ENCODE data around the gene ANKRD23. TPM values are rescaled to one million over a fixed set of nuclear protein-coding genes. Genes with fewer than 3 reads are reported as not detected.

Gene ANKRD23
- total and polyA plus RNA-seq, 2 of the 8 experiments (the other 6 are each of a cell fraction or from before 2014, with no cell fraction given): 3.4 to 3.5 TPM

- Histone ChIP-seq H3K27me3 (replicated peaks in 1 of 4; ENCODE audit: control insufficient read depth in 3 of 4, extremely low read depth in 1 of 4, insufficient read depth in 3 of 4, low read length in 3 of 4) (no peaks in the 10 kb centered on the region), H2BK20ac (ENCODE audit: low read length) (no peak overlapping the region), H3K4me1 (replicated peaks in 1 of 4; ENCODE audit: control insufficient read depth in 3 of 4, insufficient read depth in 4 of 4, low read length in 3 of 4) (peaks cover 3 to 18% (median 13%) of the 10 kb centered on the region in 4 experiments), H3K4ac (replicated peaks; ENCODE audit: insufficient read length, low read depth, low read length) (no peak overlapping the region), H3K9ac (replicated peaks in 1 of 4; ENCODE audit: extremely low read depth in 1 of 4, low read depth in 3 of 4, low read length in 3 of 4) (no peak overlapping the region), H2AK5ac (ENCODE audit: low read depth, low read length) (no peak overlapping the region), H2AFZ (ENCODE audit: low read length) (no peak overlapping the region), H3K36me3 (ENCODE audit: control insufficient read depth in 2 of 4, insufficient read depth in 4 of 4, low read length in 3 of 4) (peaks cover 19 to 64% (median 34%) of the 10 kb centered on the region in 4 experiments), H3K9me3 (ENCODE audit: insufficient read depth in 2 of 2, low read depth in 1 of 2, low read length in 1 of 2) (no peaks in the 10 kb centered on the region), H3K4me3 (ENCODE audit: extremely low read depth in 1 of 4, insufficient read depth in 2 of 4, low read depth in 3 of 4, low read length in 4 of 4) (no peak overlapping the region), H3K14ac (ENCODE audit: insufficient read length) (no peak overlapping the region), H3K79me1 (ENCODE audit: low read depth, low read length) (peaks cover 4% of the 10 kb centered on the region), H4K5ac (ENCODE audit: insufficient read length, low read depth, low read length) (no peak overlapping the region), H3K56ac (replicated peaks; ENCODE audit: insufficient read length, low read depth, low read length) (no peak overlapping the region), H2BK120ac (replicated peaks; ENCODE audit: low read depth, low read length) (no peak overlapping the region), H2BK5ac (ENCODE audit: low read depth, low read length) (no peak overlapping the region), H2BK15ac (ENCODE audit: low read length) (no peak overlapping the region), H3K23ac (ENCODE audit: insufficient read length) (no peak overlapping the region), H3K27ac (ENCODE audit: low read depth, low read length) (no peak overlapping the region), H2BK12ac (ENCODE audit: low read depth, low read length) (no peak overlapping the region), H3K79me2 (ENCODE audit: control insufficient read depth in 1 of 2, insufficient read depth in 2 of 2, low read length in 2 of 2) (peaks cover 0 to 12% of the 10 kb centered on the region in 2 experiments; a peak in 2 of 4 replicates), H4K91ac (replicated peaks; ENCODE audit: insufficient read length, low read length) (no peak overlapping the region), H3K18ac (ENCODE audit: extremely low read depth, low read length) (no peak overlapping the region), H3K4me2 (ENCODE audit: insufficient read depth in 1 of 2, low read depth in 2 of 2, low read length in 2 of 2) (no peak overlapping the region), H3K23me2 (ENCODE audit: low read depth, low read length) (no peaks in the 10 kb centered on the region; the same call in 1 of the 2 replicates), H4K8ac (ENCODE audit: extremely low read depth, insufficient read depth, low read length) (no peak overlapping the region), H4K20me1 (replicated peaks in 1 of 2; ENCODE audit: control insufficient read depth in 1 of 2, insufficient read depth in 2 of 2, low read length in 2 of 2) (peaks cover 0 to 19% of the 10 kb centered on the region in 2 experiments)
- TF ChIP-seq CBX8 (IDR thresholded peaks at IDR 0.05; ENCODE audit: borderline replicate concordance, low read depth, low read length): no peak
- no peak for TF ChIP-seq ATF2 (IDR thresholded peaks at IDR 0.05; ENCODE audit: low read length)
- no peak for TF ChIP-seq MAX (IDR thresholded peaks at IDR 0.05)
- TF ChIP-seq RBBP5 (IDR thresholded peaks at IDR 0.05; ENCODE audit: borderline replicate concordance, low read depth, low read length): no peak
- no peak for TF ChIP-seq RFX5 (IDR thresholded peaks at IDR 0.05; ENCODE audit: borderline replicate concordance, low read depth, low read length)
- TF ChIP-seq SIN3A (conservative IDR thresholded peaks at IDR 0.05 in 1 of 2, IDR thresholded peaks at IDR 0.05 in 1 of 2; ENCODE audit: low read depth in 1 of 2, low read length in 2 of 2): no peak
- TF ChIP-seq EP300 (IDR thresholded peaks at IDR 0.05; ENCODE audit: borderline replicate concordance in 1 of 2, low read depth in 2 of 2, low read length in 2 of 2): no peak
- TF ChIP-seq PHF8 (conservative IDR thresholded peaks at IDR 0.05; ENCODE audit: low read depth, low read length): no peak
- TF ChIP-seq TEAD4 (IDR thresholded peaks at IDR 0.05; ENCODE audit: low read depth, low read length): no peak
- no peak for TF ChIP-seq CHD1 (IDR thresholded peaks at IDR 0.05; ENCODE audit: low read depth, low read length)
- ChIA-PET CTCF (ENCODE audit: partially characterized antibody) (interaction anchor here (0.5 to 1.3 kb wide), 3 partner anchors 28 to 133 kb away, joined by 3 to 4 read pairs (median 4); no protein-coding TSS in a partner anchor), POLR2A (ENCODE audit: partially characterized antibody) (no interaction called here)
- DNase-seq (ENCODE audit: low read depth in 1 of 2, low spot score in 2 of 2) (no peak), FAIRE-seq (no peak)
- 94% methylated on average over 14 of the region's 14 CpGs; no CpG with 5 or more reads in 1 of the 2 experiments for WGBS, 2 experiments (ENCODE audit: extremely low coverage in 1 of 2, insufficient coverage in 1 of 2, insufficient read length in 1 of 2, insufficient replicate concordance in 2 of 2, low coverage in 1 of 2, low lambda C conversion rate in 2 of 2, missing lambda C conversion rate in 1 of 2)
These were observed 15.4 kb downstream of the ANKRD23 start for GRCh38 chr2:96828436-96828835.

Measured in H1 (cell line).